Stimulated activated CD4-positive, alpha-beta T cell treated with anti-CD3 and anti-CD28 coated beads, Interleukin-12 subunit alpha, Interleukin-12 subunit beta, amount 100 ng/mL, for 24 hours (primary cell): ENCODE results near the gene AMBP.

ENCODE experiments used
- DNase-seq, 2 experiments: peaks; one replicate each; pipeline ENCODE4 v3.0.0-alpha.2; 2020; ENCODE audit warnings: low read depth in 2 of 2

AMBP gene

GRCh38 chr9:114075602-114076001, 2.5 kb downstream of the AMBP start:
- DNase-seq = no peak

- DNase-seq = no peak
Measured at GRCh38 chr9:114072184-114073140, 5.6 kb downstream of the AMBP start.

DNA sequence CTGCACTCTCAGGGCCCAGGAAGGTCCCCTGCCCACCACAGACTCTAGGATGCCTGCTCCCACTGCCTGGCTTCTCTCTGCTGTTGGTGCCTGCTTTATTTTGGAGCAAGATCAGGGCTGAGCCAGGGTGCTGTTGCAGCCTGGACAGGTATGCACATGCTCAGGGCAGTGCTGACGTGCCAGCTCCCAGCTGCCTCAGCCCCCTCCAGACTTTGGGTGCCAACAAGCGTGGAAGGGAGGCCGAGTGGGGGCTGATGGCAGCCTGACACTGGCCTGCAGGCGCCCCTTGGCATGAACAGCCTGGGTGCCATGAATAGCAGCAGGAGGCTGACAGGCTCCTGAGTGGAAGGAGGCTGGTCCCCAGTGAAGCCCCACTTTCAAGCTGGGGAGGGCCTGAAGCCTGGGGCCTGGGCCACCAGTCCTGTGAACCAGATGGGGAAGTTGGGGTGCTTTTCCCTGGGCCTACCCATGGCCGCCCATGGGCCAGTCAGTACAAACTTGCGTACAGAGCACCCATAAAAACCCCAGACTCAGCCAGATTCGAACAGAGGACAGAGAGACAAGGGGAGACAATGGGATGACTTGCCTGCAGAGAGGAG, 6.8 kb downstream of the AMBP start:
- no peak for DNase-seq

GRCh38 chr9:114070188-114071103, 7.7 kb downstream of the AMBP start:
- DNase-seq = no peak

DNA sequence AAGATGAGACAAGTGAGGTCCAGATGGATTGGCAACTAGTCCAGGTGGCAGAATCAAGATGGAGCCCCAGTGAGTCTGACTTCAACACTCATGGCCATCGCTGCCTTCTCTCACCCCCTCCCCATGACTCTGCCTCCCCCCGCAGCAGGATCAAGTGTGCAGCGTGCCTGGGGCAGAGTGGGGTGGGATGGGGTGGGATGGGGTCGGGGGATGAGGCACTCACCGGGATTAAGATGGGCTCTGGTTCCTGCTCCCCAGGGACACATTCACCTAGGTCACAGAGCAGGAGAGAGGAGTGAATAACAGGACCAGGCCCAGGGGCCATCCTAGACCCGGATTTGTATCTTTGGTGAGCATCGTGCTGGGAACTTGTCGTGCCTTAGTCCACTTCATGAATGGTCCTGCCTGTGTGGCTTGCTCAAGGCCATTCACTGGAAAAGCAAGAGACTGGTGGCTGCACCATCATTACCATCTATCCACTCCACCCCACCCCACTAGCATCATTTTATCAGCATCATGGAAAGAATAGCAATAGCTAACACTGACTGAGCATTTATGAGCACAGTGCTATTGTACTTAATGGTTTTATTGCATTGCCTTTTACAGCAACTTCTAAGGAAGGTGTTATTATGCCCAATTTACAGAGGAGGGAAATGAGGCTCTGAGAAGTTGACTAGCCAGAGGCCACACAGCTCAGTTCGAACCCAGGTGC, 8.5 kb downstream of the AMBP start:
- no peak for DNase-seq

DNA sequence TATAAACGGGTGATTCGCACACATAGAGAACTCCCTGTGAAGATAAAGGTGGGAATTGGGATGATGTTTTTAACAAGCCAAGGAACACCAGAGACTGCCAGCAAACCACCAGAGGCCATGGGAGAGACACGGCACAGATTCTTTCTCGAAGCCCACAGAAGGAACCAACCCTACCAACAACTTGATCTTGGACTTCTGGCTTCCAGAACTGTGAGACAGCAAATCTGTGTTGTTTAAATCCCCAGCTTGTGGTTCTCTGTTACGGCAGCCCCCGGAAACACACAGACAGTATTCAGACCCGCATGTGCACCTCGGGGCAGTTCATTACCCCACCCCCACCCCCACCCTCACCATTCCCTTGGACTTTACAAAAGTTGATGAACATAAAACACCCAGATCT, 12.8 kb downstream of the AMBP start:
- DNase-seq = no peak

- no peak for DNase-seq
Measured at GRCh38 chr9:114061830-114062474, 16.1 kb downstream of the AMBP start.

DNA sequence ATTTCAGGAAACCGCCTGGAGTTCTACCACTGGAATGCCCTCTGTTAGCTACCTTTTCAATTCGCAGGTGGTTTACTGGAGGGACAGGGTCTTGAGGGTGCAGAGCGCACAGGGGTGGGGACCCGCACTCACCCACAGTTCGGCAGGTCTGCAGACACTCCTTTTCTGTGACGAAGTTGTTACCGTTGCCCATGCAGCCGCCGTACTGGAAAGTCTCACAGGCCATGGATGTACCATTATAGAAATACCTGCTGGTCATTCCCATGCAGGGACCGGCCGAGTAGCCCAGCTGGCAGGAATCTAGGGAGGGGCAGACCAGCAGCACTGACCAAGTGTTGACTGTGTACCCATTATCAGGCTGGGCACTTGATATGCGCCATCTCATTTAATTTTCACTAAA, 16.8 kb downstream of the AMBP start:
- DNase-seq = no peak

DNA sequence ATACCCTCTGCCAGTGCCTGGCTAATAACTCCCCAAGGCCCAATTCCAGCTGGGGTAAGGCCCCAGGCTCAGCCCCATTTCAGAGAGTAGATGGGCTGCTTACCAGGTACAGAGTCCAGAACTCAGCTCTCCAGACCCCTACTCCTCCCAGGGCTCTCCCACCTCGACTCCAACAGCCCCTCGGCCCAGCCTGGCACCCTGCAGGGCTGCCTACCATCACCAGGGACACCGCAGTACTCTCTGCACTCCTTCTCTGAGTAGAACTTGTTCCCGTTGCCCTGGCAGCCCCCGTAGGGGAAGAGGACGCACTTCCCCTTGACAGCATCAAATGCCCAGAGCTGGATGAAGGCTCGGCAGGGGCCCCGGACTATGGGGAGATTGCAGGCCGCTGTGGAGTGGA, 17.4 kb downstream of the AMBP start:
- no peak for DNase-seq

- DNase-seq = no peak
Measured at GRCh38 chr9:114060070-114060469, 18.0 kb downstream of the AMBP start.

DNA sequence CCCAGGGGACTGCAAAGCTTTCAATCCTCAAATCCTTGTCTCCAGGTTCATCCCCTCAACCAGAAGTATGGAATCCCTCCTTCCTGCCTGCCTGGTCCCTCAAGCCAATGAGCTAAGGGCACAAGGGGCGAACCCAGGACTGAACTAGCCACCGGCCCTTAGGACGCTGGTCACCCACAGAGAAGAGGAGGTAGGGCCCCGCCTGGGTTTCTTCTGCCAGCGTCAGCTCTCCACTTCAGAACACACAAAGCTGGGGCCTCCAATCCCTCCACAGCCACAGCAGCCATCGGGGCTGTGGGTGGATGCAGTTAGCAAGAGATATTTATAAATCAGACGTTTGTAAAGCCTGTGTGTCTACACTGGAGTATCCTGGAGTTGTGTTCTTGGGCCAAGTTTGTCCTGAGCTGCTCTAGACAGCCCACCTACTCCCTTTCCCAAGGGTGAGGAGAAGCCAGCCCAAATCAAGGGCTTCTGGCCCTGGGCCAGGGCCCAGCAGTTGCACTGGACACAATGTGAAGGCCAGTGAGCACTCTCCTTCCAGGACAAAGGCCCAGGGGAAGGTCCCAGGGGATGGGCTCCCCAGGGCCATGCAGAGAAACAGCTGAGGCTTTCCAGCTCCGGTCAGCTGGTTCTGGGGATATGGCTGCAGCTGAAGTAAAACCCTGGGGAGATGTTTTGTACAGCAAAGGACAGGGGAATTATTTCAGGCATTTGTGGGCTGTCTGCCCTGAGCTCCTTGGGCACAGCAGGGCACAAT, 18.9 kb downstream of the AMBP start:
- DNase-seq = no peak

DNA sequence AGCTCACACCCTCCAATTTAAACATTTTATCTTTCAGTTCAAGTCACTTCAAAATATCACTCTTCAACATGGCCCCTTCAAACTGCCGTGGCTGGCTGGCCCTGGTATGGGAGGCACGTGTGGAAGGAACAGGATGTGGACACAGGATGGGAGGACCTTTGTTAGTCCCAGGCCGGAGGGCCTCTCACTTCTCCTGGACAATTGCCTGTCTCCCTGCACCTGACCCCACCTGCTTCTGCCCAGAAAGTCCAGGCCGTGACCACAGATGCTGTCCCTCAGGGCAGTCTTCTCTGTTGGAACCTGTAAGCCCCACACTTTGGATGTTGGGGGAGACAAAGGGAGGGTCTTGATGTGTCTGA, 19.4 kb downstream of the AMBP start:
- DNase-seq = no peak

GRCh38 chr9:114057161-114057885, 20.8 kb downstream of the AMBP start:
- DNase-seq = no peak

- DNase-seq = no peak
Measured at GRCh38 chr9:114056527-114056926, 21.6 kb downstream of the AMBP start.

- DNase-seq = no peak
Measured at GRCh38 chr9:114055894-114056293, 22.2 kb downstream of the AMBP start.

- DNase-seq = no peak
Measured at GRCh38 chr9:114055061-114055460, 23.0 kb downstream of the AMBP start.

DNA sequence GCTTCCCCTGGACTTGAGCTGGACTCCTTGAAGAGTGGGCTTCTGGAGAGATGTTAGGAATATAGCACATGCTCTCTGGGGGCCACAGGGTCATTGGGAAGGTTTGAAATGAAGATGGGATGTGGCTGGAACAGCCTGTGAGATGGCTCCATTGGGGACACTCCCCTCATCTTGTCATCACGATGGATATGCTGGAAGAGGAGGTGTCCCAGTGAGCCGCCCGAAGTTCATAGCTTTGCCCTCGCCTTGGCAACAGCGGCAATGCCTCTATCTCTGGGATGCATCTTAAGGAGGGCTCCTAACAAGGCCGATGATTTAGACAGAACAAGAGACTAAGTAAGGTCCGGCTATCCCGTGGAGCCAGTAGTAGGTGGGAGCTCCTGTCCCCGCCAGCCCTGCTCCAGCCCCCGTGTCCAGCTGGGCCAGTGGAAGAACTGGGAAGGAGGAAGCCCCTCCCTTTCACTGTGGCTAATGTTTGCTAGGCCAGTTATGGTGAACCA, 23.9 kb downstream of the AMBP start:
- no peak for DNase-seq

GRCh38 chr9:114053246-114054005, 24.7 kb downstream of the AMBP start:
- no peak for DNase-seq

GRCh38 chr9:114051706-114052105, 26.4 kb downstream of the AMBP start:
- no peak for DNase-seq
